A673 (cell line): Measurements from ENCODE around the gene ULK1. TPM values are rescaled to one million over a fixed set of nuclear protein-coding genes. Genes with fewer than 3 reads are reported as not detected.

Source experiments
- BruUV-seq: library from RNA; stranded (reverse); fragments of 400-500 nt; replicated peaks from 2 replicates; lab custom pipeline; 2021; lab: Mats Ljungman, UMichigan
- CTCF ChIA-PET: fragments of 300-600 bp; sonication (Branson Sonifier 250); formaldehyde crosslinking; loops from one replicate; lab custom pipeline; 2022; ENCODE audit warnings: antibody characterized with exemption; lab: Charles Lee
- POLR2A ChIA-PET: fragments of 300-600 bp; sonication (Branson Sonifier 250); formaldehyde crosslinking; loops from one replicate; lab custom pipeline; 2022; ENCODE audit warnings: antibody characterized with exemption; ENCODE audit not compliant: low non-redundant PET; lab: Charles Lee
- DNase-seq: peaks from one replicate; pipeline ENCODE4 v3.0.0-alpha.2; 2015; ENCODE audit warnings: low spot score
- H3K27ac ChIP-seq: fragments of 200-600 bp; sonication (generic); 2 replicates; pipeline ENCODE4 v1.5.1; 2016; ENCODE audit warnings: mixed run types, low read depth, mild to moderate bottlenecking, mixed read lengths, antibody characterized with exemption, low read length; ENCODE audit not compliant: poor library complexity, severe bottlenecking
- H3K27me3 ChIP-seq: fragments of 200-600 bp; sonication (generic); replicated peaks from 2 replicates; pipeline ENCODE4 v1.6.1; 2017; ENCODE audit warnings: mixed run types, low read depth, mild to moderate bottlenecking, mixed read lengths, antibody characterized with exemption, low read length; ENCODE audit not compliant: insufficient read depth, poor library complexity
- H3K36me3 ChIP-seq: fragments of 200-600 bp; sonication (generic); 2 replicates; pipeline ENCODE4 v1.6.1; 2016; ENCODE audit warnings: mixed run types, mild to moderate bottlenecking, mixed read lengths, antibody characterized with exemption, low read length; ENCODE audit not compliant: insufficient read depth, poor library complexity, severe bottlenecking
- H3K4me1 ChIP-seq: fragments of 200-600 bp; sonication (generic); 2 replicates; pipeline ENCODE4 v1.6.1; 2017; ENCODE audit warnings: mixed run types, mild to moderate bottlenecking, mixed read lengths, antibody characterized with exemption, low read length; ENCODE audit not compliant: insufficient read depth, poor library complexity, severe bottlenecking
- H3K4me3 ChIP-seq: fragments of 200-600 bp; sonication (generic); 2 replicates; pipeline ENCODE4 v1.5.1; 2016; ENCODE audit warnings: low read depth, mixed run types, mild to moderate bottlenecking, mixed read lengths, low read length; ENCODE audit not compliant: poor library complexity, severe bottlenecking
- H3K9me3 ChIP-seq: fragments of 200-600 bp; sonication (generic); 2 replicates; pipeline ENCODE4 v1.6.1; 2016; ENCODE audit warnings: mixed run types, low read depth, mild to moderate bottlenecking, mixed read lengths, antibody characterized with exemption, low read length; ENCODE audit not compliant: poor library complexity, severe bottlenecking
- EZH2 ChIP-seq: fragments of 200-600 bp; sonication (generic); IDR thresholded peaks from 2 replicates; pipeline ENCODE4 v1.6.1; 2017; ENCODE audit warnings: borderline replicate concordance, low read depth, mild to moderate bottlenecking, mixed read lengths, antibody characterized with exemption, low read length; ENCODE audit not compliant: poor library complexity, severe bottlenecking
- intact Hi-C: fragments of 100-400 bp; cut with micrococcal nuclease; formaldehyde crosslinking; loops from one replicate; pipeline ENCODE4 v1.10.0; 2022; ENCODE audit not compliant: unreplicated experiment
- total RNA-seq: library from RNA; stranded (reverse); gene quantifications from 2 replicates; pipeline ENCODE4 v1.2.3, GENCODE V29; 2021
- TF ChIP-seq, protein P1 (sequence below): fragments of 300-800, 200-600 bp; sonication (generic); conservative IDR thresholded peaks from 2 replicates; pipeline ENCODE4 v1.5.1; 2017; ENCODE audit warnings: low read depth, mild to moderate bottlenecking, antibody characterized with exemption, low read length, moderate library complexity, mixed read lengths

ULK1 gene
- total RNA-seq, 1 experiment from 2014 or later = 57.3 TPM

DNA sequence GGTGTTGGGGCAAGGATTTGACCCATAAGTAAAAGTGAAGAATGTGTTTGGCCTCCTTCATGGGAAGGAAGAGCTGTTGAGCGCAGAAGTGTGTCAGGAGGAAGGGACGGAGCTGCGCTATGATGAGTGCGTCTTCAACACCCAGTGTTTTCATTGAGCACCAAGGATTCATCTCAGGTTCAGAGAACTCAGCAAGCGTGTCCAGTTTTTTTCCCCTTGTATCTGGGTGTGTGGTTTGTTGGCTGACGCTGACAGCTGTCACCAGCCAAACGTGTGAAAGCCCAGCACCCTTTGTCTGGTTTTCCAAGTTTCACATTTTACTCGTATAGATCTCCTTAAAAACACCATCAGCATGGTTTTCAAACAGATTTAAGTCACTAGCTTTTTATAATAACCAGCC, 67.6 kb downstream of the ULK1 start:
- no peak for DNase-seq
- Histone ChIP-seq H3K27ac (no peak overlapping the region), H3K36me3 (peaks cover 15% of the 10 kb centered on the region), H3K4me3 (no peak overlapping the region), H3K9me3 (no peaks in the 10 kb centered on the region), H3K4me1 (no peaks in the 10 kb centered on the region), H3K27me3 (no peaks in the 10 kb centered on the region)
- CTCF ChIA-PET = no interaction called here
- POLR2A ChIA-PET = no interaction called here
- BruUV-seq = no TSS peak
- TF ChIP-seq EZH2 = no peak
- TF ChIP-seq, protein P1, sequence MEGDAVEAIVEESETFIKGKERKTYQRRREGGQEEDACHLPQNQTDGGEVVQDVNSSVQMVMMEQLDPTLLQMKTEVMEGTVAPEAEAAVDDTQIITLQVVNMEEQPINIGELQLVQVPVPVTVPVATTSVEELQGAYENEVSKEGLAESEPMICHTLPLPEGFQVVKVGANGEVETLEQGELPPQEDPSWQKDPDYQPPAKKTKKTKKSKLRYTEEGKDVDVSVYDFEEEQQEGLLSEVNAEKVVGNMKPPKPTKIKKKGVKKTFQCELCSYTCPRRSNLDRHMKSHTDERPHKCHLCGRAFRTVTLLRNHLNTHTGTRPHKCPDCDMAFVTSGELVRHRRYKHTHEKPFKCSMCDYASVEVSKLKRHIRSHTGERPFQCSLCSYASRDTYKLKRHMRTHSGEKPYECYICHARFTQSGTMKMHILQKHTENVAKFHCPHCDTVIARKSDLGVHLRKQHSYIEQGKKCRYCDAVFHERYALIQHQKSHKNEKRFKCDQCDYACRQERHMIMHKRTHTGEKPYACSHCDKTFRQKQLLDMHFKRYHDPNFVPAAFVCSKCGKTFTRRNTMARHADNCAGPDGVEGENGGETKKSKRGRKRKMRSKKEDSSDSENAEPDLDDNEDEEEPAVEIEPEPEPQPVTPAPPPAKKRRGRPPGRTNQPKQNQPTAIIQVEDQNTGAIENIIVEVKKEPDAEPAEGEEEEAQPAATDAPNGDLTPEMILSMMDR = no peak
- intact Hi-C loops = no loop called here

DNA sequence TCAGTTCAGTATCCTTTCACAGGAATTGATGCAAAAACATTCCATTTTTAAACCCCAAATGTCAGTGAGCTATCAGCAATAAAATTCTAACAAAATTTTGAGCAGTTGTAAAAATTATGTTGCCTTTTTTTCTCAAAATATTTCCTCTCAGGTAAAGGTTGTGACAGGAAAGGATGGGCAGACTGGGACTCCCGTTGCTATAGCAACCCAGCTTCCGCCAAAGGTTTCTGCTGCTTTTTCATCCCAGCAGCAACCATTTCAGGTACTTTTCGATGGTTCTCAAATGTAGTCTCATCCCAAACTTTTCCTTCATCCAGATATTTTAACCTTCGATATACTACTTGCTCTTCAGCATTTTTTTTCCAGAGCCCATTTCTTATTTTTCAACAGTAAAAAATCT, 69.0 kb downstream of the ULK1 start:
- CTCF ChIA-PET = no interaction called here
- TF ChIP-seq EZH2 = no peak
- TF ChIP-seq, protein P1 = no peak
- no peaks in the 10 kb centered on the region for H3K27me3 ChIP-seq
- H3K9me3 ChIP-seq = no peaks in the 10 kb centered on the region
- DNase-seq = no peak
- POLR2A ChIA-PET = no interaction called here
- BruUV-seq = TSS peak; percentile 8
- H3K4me1 ChIP-seq = no peaks in the 10 kb centered on the region
- intact Hi-C loops = no loop called here
- H3K27ac ChIP-seq = no peak overlapping the region
- H3K4me3 ChIP-seq = no peak overlapping the region
- peaks cover 15% of the 10 kb centered on the region for H3K36me3 ChIP-seq

DNA sequence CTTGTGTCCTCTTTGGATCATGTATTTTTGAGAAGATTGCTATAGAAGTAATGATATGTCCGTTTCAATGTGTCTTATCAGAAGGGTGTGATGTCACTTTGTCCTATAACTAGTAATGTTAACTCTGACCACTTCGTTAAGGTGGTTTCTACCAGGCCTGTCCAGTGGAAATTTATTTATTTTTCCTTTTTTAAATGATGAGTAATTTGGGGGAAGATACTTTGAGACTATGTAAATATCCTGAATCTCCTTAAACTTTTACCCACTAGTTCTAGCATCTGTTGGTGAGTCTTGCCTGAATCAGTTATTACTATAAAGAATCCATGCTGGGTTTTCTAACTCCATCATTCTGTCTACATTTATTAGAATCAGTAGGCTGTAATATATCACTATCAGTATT, 70.7 kb downstream of the ULK1 start:
- Histone ChIP-seq H3K4me1 (no peaks in the 10 kb centered on the region), H3K27me3 (no peaks in the 10 kb centered on the region), H3K4me3 (no peak overlapping the region), H3K9me3 (no peaks in the 10 kb centered on the region), H3K27ac (no peak overlapping the region), H3K36me3 (peaks cover 15% of the 10 kb centered on the region)
- no peak for TF ChIP-seq EZH2
- TF ChIP-seq, protein P1 = no peak
- ChIA-PET POLR2A (no interaction called here), CTCF (no interaction called here)
- no peak for DNase-seq
- intact Hi-C loops = no loop called here
- BruUV-seq = no TSS peak
